Pancreas (tissue), 10 donors: Measurements from ENCODE around the gene CHGA. TPM values are rescaled to one million over a fixed set of nuclear protein-coding genes. Genes with fewer than 3 reads are reported as not detected.

Source experiments
- ATAC-seq, 4 donors: fragments of 200-7000 bp; cut with Tn5 transposase; one replicate each; pipeline versions ENCODE4 v1.8.0 to v1.9.1; 2020; ENCODE audit warnings: mild to moderate bottlenecking in 4 of 4, moderate library complexity in 4 of 4
- DNase-seq, 6 donors: peaks; one replicate each; pipeline ENCODE4 v3.0.0-alpha.2; 2020
- FAIRE-seq: peaks from 2 replicates; lab custom pipeline; 2012; peaks lifted over from hg19 to GRCh38; lab: Jason Lieb, UNC
- H3K27ac ChIP-seq, 4 donors: fragments of 200-600 bp; sonication (generic); 1 replicate in 3 of 4; 2 replicates in 1 of 4; pipeline versions ENCODE4 v1.5.0 to v1.8.0; 2020
- H3K27me3 ChIP-seq, 4 donors: fragments of 200-600 bp; one replicate each; pipeline ENCODE4 v1.8.0; 2021
- H3K36me3 ChIP-seq, 3 donors: fragments of 200-600 bp; sonication (generic) in 1 of 3; one replicate each; pipeline versions ENCODE4 v1.5.0 to v1.8.0; 2020 to 2021
- H3K4me1 ChIP-seq, 3 donors: fragments of 200-600 bp; one replicate each; pipeline ENCODE4 v1.8.0; 2021
- H3K4me3 ChIP-seq, 4 donors: fragments of 200-600 bp; sonication (generic) in 2 of 4; one replicate each; pipeline versions ENCODE4 v1.5.0 to v1.8.0; 2020 to 2021
- H3K9me3 ChIP-seq, 4 donors: fragments of 200-600 bp; one replicate each; pipeline ENCODE4 v1.8.0; 2021
- CTCF ChIP-seq, 4 donors: fragments of 200-600 bp; sonication (generic) in 3 of 4; IDR thresholded peaks; one replicate each; pipeline versions ENCODE4 v1.5.0 to v1.8.0; 2021; ENCODE audit warnings: antibody characterized with exemption in 4 of 4
- WGBS, 2 donors: extraction: QIAGEN DNeasy Blood & Tissue Kit; methylation state at CpG; one replicate each; pipeline ENCODE4 v1.1.7; 2013; 5-methylcytosine and 5-hydroxymethylcytosine counted together
- intact Hi-C, 3 donors: fragments of 100-400 bp; cut with DNase I; formaldehyde crosslinking; loops; one replicate each; pipeline versions ENCODE4 v1.11.1 to v1.14.2; 2022
- polyA plus RNA-seq, 2 donors: library from polyadenylated mRNA; stranded (reverse); fragments of 200-250 nt; gene quantifications; one replicate each; pipeline ENCODE4 v1.2.3, GENCODE V29; 2013
- total RNA-seq, 6 donors: library from RNA; stranded (reverse); fragmentation: NEBNext Ultra II Directional in 4 of 6; extraction: Animal tissue kit (Norgen Biotek cat#: 25700) in 4 of 6; gene quantifications; one replicate each; pipeline versions ENCODE4 v1.2.1 to v1.2.4, GENCODE V29; 2021 to 2023
- donor health status: healthy with polysubstance abuse.
- donor health status: DM: no; HTN: no; CAD: no; lungs with moderate emphysema.
- donor health status: DM: no; HTN: no; CAD: no.
- donor health status: control.
- donor health status: control.
- donor health status: Bipolar disorder and iron deficiency.
- donor health status: DM: yes; HTN: yes; CAD: no.
- donor health status: DM: no; HTN: no; CAD: no.
- donor health status: DM: no; HTN: no; CAD: no.
- donor health status: DM: yes; HTN: yes; CAD: no.

The CHGA gene
- total and polyA plus RNA-seq, 8 donors = 30.3 to 1,505 (median 112) TPM

- FAIRE-seq (no peak), ATAC-seq (no peak), DNase-seq (peak in 2 of 6 donors; percentile 18 to 38)
- WGBS, 2 donors = 87 to 90% methylated on average over 22 of the region's 22 CpGs
- Histone ChIP-seq H3K4me1 (no peaks in the 10 kb centered on the region), H3K4me3 (no peak overlapping the region), H3K36me3 (no peaks in the 10 kb centered on the region), H3K27ac (no peak overlapping the region), H3K27me3 (no peaks in the 10 kb centered on the region), H3K9me3 (no peaks in the 10 kb centered on the region)
- intact Hi-C loops = loop anchor here in 2 of 3 donors (10.0 kb wide), 2 partner anchors 146 to 186 kb away; no protein-coding TSS in a partner anchor
- no peak for TF ChIP-seq CTCF (IDR thresholded peaks at IDR 0.05)
Observed at GRCh38 chr14:92958373-92959188, 35.6 kb downstream of the CHGA start.

GRCh38 chr14:92959189-92959531, 36.2 kb downstream of the CHGA start:
- no peak overlapping the region for H3K4me3 ChIP-seq
- no peak for TF ChIP-seq CTCF (IDR thresholded peaks at IDR 0.05)
- 87% methylated on average over 10 of the region's 10 CpGs for WGBS, 2 donors
- H3K27me3 ChIP-seq = no peaks in the 10 kb centered on the region
- intact Hi-C loops = loop anchor here in 2 of 3 donors (10.0 kb wide), 2 partner anchors 146 to 186 kb away; no protein-coding TSS in a partner anchor
- H3K4me1 ChIP-seq = no peaks in the 10 kb centered on the region
- DNase-seq (peak in 1 of 6 donors; percentile 55), FAIRE-seq (no peak), ATAC-seq (peak in 3 of 4 donors; percentile 19 to 56 (median 55))
- H3K36me3 ChIP-seq = no peaks in the 10 kb centered on the region
- no peaks in the 10 kb centered on the region for H3K9me3 ChIP-seq
- H3K27ac ChIP-seq = no peak overlapping the region

- intact Hi-C loops = loop anchor here in 2 of 3 donors (10.0 kb wide), 2 partner anchors 145 to 185 kb away; no protein-coding TSS in a partner anchor
- Histone ChIP-seq H3K4me1 (peaks cover 0 to 4% (median 4%) of the 10 kb centered on the region in 3 donors), H3K27me3 (no peaks in the 10 kb centered on the region), H3K9me3 (no peaks in the 10 kb centered on the region), H3K27ac (no peak overlapping the region), H3K36me3 (no peaks in the 10 kb centered on the region), H3K4me3 (no peak overlapping the region)
- DNase-seq (peak in 2 of 6 donors; percentile 8 to 42), FAIRE-seq (no peak), ATAC-seq (no peak)
- no peak for TF ChIP-seq CTCF (IDR thresholded peaks at IDR 0.05)
- 89 to 90% methylated on average over 30 of the region's 30 CpGs for WGBS, 2 donors
Observed at GRCh38 chr14:92959761-92960680, 37.1 kb downstream of the CHGA start.

GRCh38 chr14:92960706-92961566, 38.0 kb downstream of the CHGA start:
- ATAC-seq = no peak
- no peak for TF ChIP-seq CTCF (IDR thresholded peaks at IDR 0.05)
- FAIRE-seq = no peak
- peaks cover 0 to 7% (median 7%) of the 10 kb centered on the region in 3 donors for H3K4me1 ChIP-seq
- H3K4me3 ChIP-seq = no peak overlapping the region
- H3K9me3 ChIP-seq = no peaks in the 10 kb centered on the region
- intact Hi-C loops = no loop called here
- WGBS, 2 donors = 91 to 94% methylated on average over 17 to 18 of the region's 18 CpGs
- peak in 2 of 6 donors; percentile 18 to 42 for DNase-seq
- no peaks in the 10 kb centered on the region for H3K36me3 ChIP-seq
- H3K27me3 ChIP-seq = no peaks in the 10 kb centered on the region
- H3K27ac ChIP-seq = no peak overlapping the region
